GM12878 (cell line): ENCODE measurements around the gene NFYB. TPM values are rescaled to one million over a fixed set of nuclear protein-coding genes. Genes with fewer than 3 reads are reported as not detected.

Experiments used
- ATAC-seq: fragments of 200-7000 bp; cut with Tn5 transposase; 3 replicates; pipeline ENCODE4 v1.9.1; 2020; ENCODE audit warnings: mild to moderate bottlenecking, moderate library complexity
- BruUV-seq: library from RNA; stranded (reverse); fragments of 400-500 nt; replicated peaks from 2 replicates; lab custom pipeline; 2021; lab: Mats Ljungman, UMichigan
- CTCF ChIA-PET: fragments of 300-600 bp; sonication (Branson Sonifier 250); formaldehyde crosslinking; extraction: SDS; loops from one replicate; lab custom pipeline; 2021; ENCODE audit warnings: inconsistent platforms; lab: Yijun Ruan, JAX
- POLR2A ChIA-PET: fragments of 350-600 bp; formaldehyde crosslinking; extraction: SDS; loops from one replicate; lab custom pipeline; 2021; ENCODE audit warnings: inconsistent platforms; lab: Charles Lee
- RAD21 ChIA-PET: fragments of 300-600 bp; sonication (Branson Sonifier 250); formaldehyde crosslinking; loops from one replicate; lab custom pipeline; 2023; ENCODE audit warnings: antibody characterized with exemption; ENCODE audit not compliant: unreplicated experiment; lab: Charles Lee
- SMC1A ChIA-PET: fragments of 300-600 bp; sonication (Branson Sonifier 250); formaldehyde crosslinking; loops from one replicate; lab custom pipeline; 2023; ENCODE audit not compliant: unreplicated experiment, uncharacterized antibody; lab: Charles Lee
- DNase-seq: peaks from one replicate; pipeline ENCODE4 v3.0.0-alpha.2; 2011; ENCODE audit warnings: low read depth, low spot score
- FAIRE-seq: peaks from 3 replicates; lab custom pipeline; 2011; peaks lifted over from hg19 to GRCh38; lab: Jason Lieb, UNC
- H2AFZ ChIP-seq: 2 replicates; pipeline ENCODE4 v1.6.0; 2011; ENCODE audit warnings: low read depth, low read length, control low read depth; ENCODE audit not compliant: control insufficient read depth
- H3K27ac ChIP-seq: 2 replicates; pipeline ENCODE4 v1.5.1; 2011; ENCODE audit warnings: control low read depth; ENCODE audit not compliant: control insufficient read depth, insufficient read depth
- H3K27me3 ChIP-seq, 2 experiments: replicated peaks in 1 of 2; 2 replicates each; pipeline versions ENCODE4 v1.6.0 to v1.6.1; 2011; ENCODE audit warnings: low read length in 1 of 2; ENCODE audit not compliant: control insufficient read depth in 2 of 2, insufficient read depth in 2 of 2
- H3K36me3 ChIP-seq, 2 experiments: 2 replicates each; pipeline ENCODE4 v1.5.1; 2011; ENCODE audit warnings: low read length in 1 of 2; ENCODE audit not compliant: control insufficient read depth in 2 of 2, insufficient read depth in 2 of 2
- H3K4me1 ChIP-seq: 2 replicates; pipeline ENCODE4 v1.6.1; 2011; ENCODE audit warnings: mild to moderate bottlenecking, low read length, moderate library complexity, mixed read lengths; ENCODE audit not compliant: control insufficient read depth, insufficient read depth
- H3K4me2 ChIP-seq: 2 replicates; pipeline ENCODE4 v1.6.0; 2011; ENCODE audit warnings: control low read depth; ENCODE audit not compliant: control insufficient read depth, insufficient read depth
- H3K4me3 ChIP-seq: fragments of 200-600 bp; sonication (generic); 2 replicates; pipeline ENCODE4 v1.5.1; 2016
- H3K79me2 ChIP-seq: 2 replicates; pipeline ENCODE4 v1.6.0; 2011; ENCODE audit warnings: low read length; ENCODE audit not compliant: control insufficient read depth, insufficient read depth
- H3K9ac ChIP-seq: 2 replicates; pipeline ENCODE4 v1.8.0; 2011; ENCODE audit warnings: low read length, control low read depth, mixed read lengths; ENCODE audit not compliant: control insufficient read depth, insufficient read depth
- H3K9me3 ChIP-seq: replicated peaks from 3 replicates; pipeline ENCODE4 v1.5.1; 2011; ENCODE audit warnings: mild to moderate bottlenecking, low read length; ENCODE audit not compliant: control insufficient read depth, insufficient read depth
- H4K20me1 ChIP-seq: 2 replicates; pipeline ENCODE4 v1.6.0; 2011; ENCODE audit not compliant: control insufficient read depth, insufficient read depth
- BHLHE40 ChIP-seq, 2 experiments: fragments of 450-650 bp in 1 of 2; IDR thresholded peaks; 2 replicates each; pipeline ENCODE4 v1.6.1; 2011 to 2017; ENCODE audit warnings: low read depth in 2 of 2, borderline replicate concordance in 1 of 2, improper control_type of control experiment in 1 of 2, low read length in 1 of 2, mild to moderate bottlenecking in 1 of 2
- BMI1 ChIP-seq: fragments of 450-650 bp; IDR thresholded peaks from 2 replicates; pipeline ENCODE4 v1.6.1; 2016; ENCODE audit warnings: mild to moderate bottlenecking, moderate library complexity, borderline replicate concordance
- CHD2 ChIP-seq: IDR thresholded peaks from 2 replicates; pipeline ENCODE4 v1.6.1; 2011; ENCODE audit warnings: low read depth, low read length, improper control_type of control experiment, borderline replicate concordance
- DPF2 ChIP-seq: fragments of 450-650 bp; IDR thresholded peaks from 2 replicates; pipeline ENCODE4 v1.6.1; 2017; ENCODE audit warnings: mild to moderate bottlenecking
- ESRRA ChIP-seq: IDR thresholded peaks from 2 replicates; pipeline ENCODE4 v1.6.1; 2012; ENCODE audit warnings: mild to moderate bottlenecking, low read length, improper control_type of control experiment
- EZH2 ChIP-seq: IDR thresholded peaks from 2 replicates; pipeline ENCODE4 v1.6.1; 2012; ENCODE audit warnings: low read depth, mild to moderate bottlenecking, control low read depth, inconsistent platforms, low read length, borderline replicate concordance; ENCODE audit not compliant: control insufficient read depth
- NFXL1 ChIP-seq: fragments of 450-650 bp; IDR thresholded peaks from 2 replicates; pipeline ENCODE4 v1.6.1; 2017; ENCODE audit warnings: antibody characterized with exemption, mild to moderate bottlenecking, borderline replicate concordance
- NR2C2 ChIP-seq: IDR thresholded peaks from 2 replicates; pipeline ENCODE4 v1.6.1; 2011; ENCODE audit warnings: borderline replicate concordance, low read depth; ENCODE audit not compliant: control insufficient read depth, insufficient read length
- POLR2AphosphoS5 ChIP-seq: IDR thresholded peaks from 2 replicates; pipeline ENCODE4 v1.6.1; 2011; ENCODE audit warnings: mild to moderate bottlenecking, low read length, inconsistent platforms
- SIX5 ChIP-seq: IDR thresholded peaks from 2 replicates; pipeline ENCODE4 v1.6.1; 2011; ENCODE audit warnings: mild to moderate bottlenecking, low read depth, low read length, moderate library complexity; ENCODE audit not compliant: severe bottlenecking
- SKIL ChIP-seq: fragments of 450-650 bp; IDR thresholded peaks from 2 replicates; pipeline ENCODE4 v1.6.1; 2017; ENCODE audit warnings: mild to moderate bottlenecking, low read depth, inconsistent platforms; ENCODE audit not compliant: poor library complexity, severe bottlenecking
- SUPT20H ChIP-seq: IDR thresholded peaks from 2 replicates; pipeline ENCODE4 v1.6.1; 2011; ENCODE audit warnings: low read depth, mild to moderate bottlenecking, low read length, moderate library complexity, borderline replicate concordance; ENCODE audit not compliant: control insufficient read depth
- TARDBP ChIP-seq: IDR thresholded peaks from 2 replicates; pipeline ENCODE4 v1.6.1; 2016; ENCODE audit warnings: borderline replicate concordance
- TCF3 ChIP-seq: IDR thresholded peaks from 2 replicates; pipeline ENCODE4 v1.6.1; 2012; ENCODE audit warnings: low read depth, mild to moderate bottlenecking, low read length, borderline replicate concordance; ENCODE audit not compliant: insufficient read depth
- YBX1 ChIP-seq: fragments of 450-650 bp; IDR thresholded peaks from 2 replicates; pipeline ENCODE4 v1.6.1; 2016; ENCODE audit warnings: antibody characterized with exemption
- ZBED1 ChIP-seq: IDR thresholded peaks from 2 replicates; pipeline ENCODE4 v1.6.1; 2016; ENCODE audit warnings: borderline replicate concordance
- ZNF384 ChIP-seq: IDR thresholded peaks from 2 replicates; pipeline ENCODE4 v1.6.1; 2012; ENCODE audit warnings: low read depth, mild to moderate bottlenecking, low read length, improper control_type of control experiment, borderline replicate concordance
- ZZZ3 ChIP-seq: IDR thresholded peaks from 2 replicates; pipeline ENCODE4 v1.6.1; 2011; ENCODE audit warnings: low read depth; ENCODE audit not compliant: control insufficient read depth, insufficient read length
- WGBS: methylation state at CpG from one replicate; pipeline ENCODE4 v1.1.6; 2016; ENCODE audit warnings: low lambda C conversion rate; ENCODE audit not compliant: insufficient replicate concordance, insufficient coverage; ENCODE audit errors: missing lambda C conversion rate; 5-methylcytosine and 5-hydroxymethylcytosine counted together
- in situ Hi-C: fragments of 300-500 bp; cut with MboI; formaldehyde crosslinking; loops from 9 replicates; pipeline ENCODE4 v1.14.3; 2018; ENCODE audit warnings: mixed read lengths
- intact Hi-C: fragments of 100-400 bp; cut with micrococcal nuclease; formaldehyde crosslinking; loops from one replicate; pipeline ENCODE4 v1.14.2; 2022; ENCODE audit not compliant: unreplicated experiment
- polyA plus RNA-seq, 11 experiments: library from polyadenylated mRNA; depleted of rRNA in 4 of 11; unstranded in 6 of 11; stranded (reverse) in 5 of 11; fragments of >200 nt; fragmentation: Nextera tagmentation in 4 of 11; fragmentation: Illumina TruSeq in 1 of 11; extraction: Ambion mirVana in 4 of 11; extraction: Trizol in 1 of 11; gene quantifications; 1 replicate in 1 of 11; 2 replicates in 10 of 11; pipeline versions ENCODE4 v1.2.1 to v1.2.3, GENCODE V29; 2011 to 2016; ENCODE audit warnings: inconsistent platforms in 2 of 11, missing spikeins in 2 of 11, low read depth in 1 of 11
- total RNA-seq, 4 experiments: library from RNA; depleted of rRNA in 3 of 4; stranded (reverse); fragments of >200 nt in 3 of 4; fragmentation: Illumina TruSeq in 1 of 4; extraction: Trizol in 1 of 4; gene quantifications; 2 replicates each; pipeline versions ENCODE4 v1.2.1 to v1.2.3, GENCODE V29; 2013 to 2021
- TF ChIP-seq, protein P1 (sequence below): fragments of 150-350 bp; IDR thresholded peaks from 2 replicates; pipeline ENCODE4 v1.6.1; 2014; ENCODE audit warnings: mild to moderate bottlenecking, low read depth, low read length

Gene NFYB
- total and polyA plus RNA-seq, 10 of the 15 experiments (the other 5 are each of a cell fraction or from before 2014, with no cell fraction given) = 13.8 to 42.3 (median 28.2) TPM

DNA sequence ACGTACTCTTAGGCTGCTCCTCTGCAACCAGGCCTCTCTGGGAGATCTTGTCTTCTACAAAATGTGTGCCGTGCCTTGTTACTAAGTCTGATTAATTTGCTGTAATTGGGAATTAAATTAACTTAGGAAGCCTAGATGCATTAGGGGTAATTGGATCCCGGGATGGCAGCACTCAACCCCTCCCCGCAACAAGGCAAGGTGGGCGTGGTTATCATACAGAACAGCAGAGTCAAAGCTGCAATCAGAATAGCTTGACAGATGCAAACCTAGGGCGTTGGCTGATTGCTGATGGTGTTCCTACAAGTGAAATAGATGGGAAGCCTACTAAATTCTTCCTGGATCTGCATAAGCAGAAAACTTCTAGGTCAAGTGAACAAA, 34.5 kb upstream of the NFYB start (continued):
- TF ChIP-seq ESRRA (no peak), BHLHE40 (IDR thresholded peaks at IDR 0.05; ENCODE audit: borderline replicate concordance in 1 of 2, low read depth in 2 of 2, low read length in 1 of 2) (no peak), TCF3 (no peak), DPF2 (no peak), EZH2 (no peak)
- TF ChIP-seq, protein P1, sequence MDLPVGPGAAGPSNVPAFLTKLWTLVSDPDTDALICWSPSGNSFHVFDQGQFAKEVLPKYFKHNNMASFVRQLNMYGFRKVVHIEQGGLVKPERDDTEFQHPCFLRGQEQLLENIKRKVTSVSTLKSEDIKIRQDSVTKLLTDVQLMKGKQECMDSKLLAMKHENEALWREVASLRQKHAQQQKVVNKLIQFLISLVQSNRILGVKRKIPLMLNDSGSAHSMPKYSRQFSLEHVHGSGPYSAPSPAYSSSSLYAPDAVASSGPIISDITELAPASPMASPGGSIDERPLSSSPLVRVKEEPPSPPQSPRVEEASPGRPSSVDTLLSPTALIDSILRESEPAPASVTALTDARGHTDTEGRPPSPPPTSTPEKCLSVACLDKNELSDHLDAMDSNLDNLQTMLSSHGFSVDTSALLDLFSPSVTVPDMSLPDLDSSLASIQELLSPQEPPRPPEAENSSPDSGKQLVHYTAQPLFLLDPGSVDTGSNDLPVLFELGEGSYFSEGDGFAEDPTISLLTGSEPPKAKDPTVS = no peak

DNA sequence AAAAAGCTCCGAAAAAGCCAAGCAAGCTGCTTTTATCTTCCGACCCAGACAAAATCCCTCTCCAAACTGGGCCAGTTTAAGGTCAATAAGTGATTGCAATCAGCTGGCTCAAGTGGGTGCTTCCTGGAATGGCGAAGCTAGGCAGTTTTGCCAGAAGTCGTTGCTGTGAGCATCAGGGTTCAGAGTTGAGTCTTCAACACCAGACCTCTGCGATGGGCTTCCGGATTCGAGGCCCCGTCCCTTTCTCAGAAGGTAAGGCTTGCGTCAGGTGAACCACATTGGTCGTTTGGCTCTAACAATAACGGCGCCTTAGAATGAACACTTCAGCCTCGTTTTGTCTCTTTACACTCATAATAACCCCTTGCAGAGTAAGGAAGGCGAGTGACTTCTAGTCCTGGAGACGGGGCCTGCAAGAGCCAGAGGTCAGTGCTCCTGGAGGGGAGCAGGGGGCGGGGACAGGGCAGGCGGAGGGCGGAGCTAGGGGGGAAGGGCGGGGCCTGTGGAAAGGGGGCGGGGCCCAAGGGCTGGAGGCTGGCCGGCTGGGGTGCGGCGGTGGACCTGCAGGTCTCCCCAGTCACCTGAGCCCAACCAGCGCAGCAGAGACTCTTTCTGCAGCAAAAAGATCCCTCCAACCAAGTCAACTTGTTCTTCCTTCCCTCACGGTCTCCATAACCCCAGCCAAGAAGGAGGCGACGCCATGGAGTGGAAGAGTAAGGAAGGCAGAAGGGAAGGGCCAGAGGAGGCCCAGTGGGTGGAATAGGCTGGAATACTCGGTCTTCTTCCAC, 34.0 kb upstream of the NFYB start:
- no peak for FAIRE-seq
- ChIA-PET SMC1A (no interaction called here), CTCF (no interaction called here), POLR2A (no interaction called here), RAD21 (no interaction called here)
- Histone ChIP-seq H3K36me3 (no peaks in the 10 kb centered on the region), H2AFZ (no peak overlapping the region), H3K27me3 (no peaks in the 10 kb centered on the region), H3K4me3 (no peak overlapping the region), H3K9me3 (no peaks in the 10 kb centered on the region), H3K27ac (no peak overlapping the region), H4K20me1 (no peaks in the 10 kb centered on the region), H3K4me1 (no peaks in the 10 kb centered on the region), H3K9ac (no peak overlapping the region), H3K4me2 (no peak overlapping the region), H3K79me2 (no peaks in the 10 kb centered on the region)
- in situ Hi-C loops = no loop called here
- DNase-seq = no peak
- 64% methylated on average over 25 of the region's 28 CpGs for WGBS
- ATAC-seq = no peak
- BruUV-seq = no TSS peak
- intact Hi-C loops = no loop called here
- no peak for TF ChIP-seq YBX1
- TF ChIP-seq SIX5 = no peak
- no peak for TF ChIP-seq TARDBP
- no peak for TF ChIP-seq ZZZ3
- no peak for TF ChIP-seq NFXL1
- TF ChIP-seq CHD2 = no peak
- no peak for TF ChIP-seq ZNF384
- TF ChIP-seq BMI1 = no peak
- TF ChIP-seq POLR2AphosphoS5 = no peak
- no peak for TF ChIP-seq SKIL
- TF ChIP-seq NR2C2 = no peak
- no peak for TF ChIP-seq ZBED1
- no peak for TF ChIP-seq SUPT20H
